GM18499 (cell line): ENCODE data around the gene TAS2R46.
"Not testable (repeated sequence)": the region's sequence is repeated elsewhere in the genome, so short reads cannot be mapped to it uniquely, and the experiment has no call there.

Source experiments
- ATAC-seq: cut with Tn5 transposase; IDR thresholded peaks from one replicate; pipeline ENCODE4 v1.9.1; 2021; ENCODE audit warnings: moderate number of reproducible peaks; ENCODE audit not compliant: insufficient read depth, unreplicated experiment

TAS2R46 gene

GRCh38 chr12:11041366-11041765 is 20.7 kb downstream of the TAS2R46 start:
- not testable (repeated sequence) for ATAC-seq

- no peak for ATAC-seq
These were observed 21.9 kb downstream of the TAS2R46 start for GRCh38 chr12:11040162-11040561.

GRCh38 chr12:11039171-11039570 is 22.9 kb downstream of the TAS2R46 start:
- no peak for ATAC-seq

GRCh38 chr12:11033959-11034358 is 28.1 kb downstream of the TAS2R46 start:
- ATAC-seq, result not testable (repeated sequence)

- no peak for ATAC-seq
These were observed 30.8 kb downstream of the TAS2R46 start, which contains the start of gene TAS2R31 for GRCh38 chr12:11031307-11031706. TSS of gene TAS2R31 (minus strand) at chr12:11031407. CDS start at chr12:11031335, 72 bp downstream.

- no peak for ATAC-seq
These were observed 36.0 kb downstream of the TAS2R46 start for GRCh38 chr12:11026118-11026517.

- no peak for ATAC-seq
These were observed 38.7 kb downstream of the TAS2R46 start for GRCh38 chr12:11023387-11023786.

GRCh38 chr12:11022520-11022919 is 39.6 kb downstream of the TAS2R46 start, which contains the start of gene TAS2R19:
TSS of gene TAS2R19 (minus strand) at chr12:11022620. CDS start at chr12:11022571, 49 bp downstream.
- no peak for ATAC-seq

- ATAC-seq, result no peak
These were observed 45.2 kb downstream of the TAS2R46 start for GRCh38 chr12:11016937-11017336.

GRCh38 chr12:11015775-11016430 is 46.2 kb downstream of the TAS2R46 start:
- ATAC-seq, result no peak

- no peak for ATAC-seq
These were observed 47.9 kb downstream of the TAS2R46 start for GRCh38 chr12:11014234-11014633.
